ENCODE measurements around the gene APOL5. TPM values are rescaled to one million over a fixed set of nuclear protein-coding genes. Genes with fewer than 3 reads are reported as not detected.

The APOL5 gene
- total RNA-seq, 4 donors from 2014 or later: 0.29 TPM; not detected in 3

DNA sequence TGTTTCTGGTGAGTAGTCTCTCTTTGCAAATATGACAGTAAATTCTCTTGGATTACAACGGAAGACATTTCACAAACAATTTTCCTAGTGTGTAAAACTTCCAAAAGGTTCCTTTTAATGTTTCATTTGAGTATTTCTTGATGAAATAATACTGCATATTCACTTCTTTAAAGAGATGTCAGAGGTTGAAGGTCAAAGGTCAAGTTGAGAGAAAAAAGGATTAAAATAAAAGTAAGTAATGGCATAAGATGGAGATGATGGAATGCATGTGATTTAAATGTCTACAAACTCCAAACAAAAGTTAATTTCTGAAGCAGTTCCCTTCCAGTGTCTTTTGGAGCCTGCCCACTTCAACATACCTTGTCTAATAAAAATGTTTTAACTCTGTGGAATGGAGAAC is 40.7 kb downstream of the APOL5 start:
- Histone ChIP-seq H3K27me3 (no peaks in the 10 kb centered on the region), H3K36me3 (peaks cover 0 to 58% (median 26%) of the 10 kb centered on the region in 4 donors), H3K9me3 (no peaks in the 10 kb centered on the region), H3K4me1 (peaks cover 0 to 4% (median 2%) of the 10 kb centered on the region in 4 donors), H3K27ac (replicated peaks in 1 of 4) (no peak overlapping the region), H3K4me3 (no peak overlapping the region)
- DNase-seq (ENCODE audit: extremely low spot score): no peak
- 68% methylated on average over 1 of the region's 1 CpG for WGBS
- no peak for TF ChIP-seq EP300 (IDR thresholded peaks at IDR 0.05)
- TF ChIP-seq POLR2AphosphoS5 (IDR thresholded peaks at IDR 0.05): no peak
- TF ChIP-seq POLR2A (IDR thresholded peaks at IDR 0.05; ENCODE audit: low read depth): no peak
- TF ChIP-seq, protein P1, sequence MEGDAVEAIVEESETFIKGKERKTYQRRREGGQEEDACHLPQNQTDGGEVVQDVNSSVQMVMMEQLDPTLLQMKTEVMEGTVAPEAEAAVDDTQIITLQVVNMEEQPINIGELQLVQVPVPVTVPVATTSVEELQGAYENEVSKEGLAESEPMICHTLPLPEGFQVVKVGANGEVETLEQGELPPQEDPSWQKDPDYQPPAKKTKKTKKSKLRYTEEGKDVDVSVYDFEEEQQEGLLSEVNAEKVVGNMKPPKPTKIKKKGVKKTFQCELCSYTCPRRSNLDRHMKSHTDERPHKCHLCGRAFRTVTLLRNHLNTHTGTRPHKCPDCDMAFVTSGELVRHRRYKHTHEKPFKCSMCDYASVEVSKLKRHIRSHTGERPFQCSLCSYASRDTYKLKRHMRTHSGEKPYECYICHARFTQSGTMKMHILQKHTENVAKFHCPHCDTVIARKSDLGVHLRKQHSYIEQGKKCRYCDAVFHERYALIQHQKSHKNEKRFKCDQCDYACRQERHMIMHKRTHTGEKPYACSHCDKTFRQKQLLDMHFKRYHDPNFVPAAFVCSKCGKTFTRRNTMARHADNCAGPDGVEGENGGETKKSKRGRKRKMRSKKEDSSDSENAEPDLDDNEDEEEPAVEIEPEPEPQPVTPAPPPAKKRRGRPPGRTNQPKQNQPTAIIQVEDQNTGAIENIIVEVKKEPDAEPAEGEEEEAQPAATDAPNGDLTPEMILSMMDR (IDR thresholded peaks at IDR 0.05): no peak
- intact Hi-C loops (cut with DNase I): no loop called here

DNA sequence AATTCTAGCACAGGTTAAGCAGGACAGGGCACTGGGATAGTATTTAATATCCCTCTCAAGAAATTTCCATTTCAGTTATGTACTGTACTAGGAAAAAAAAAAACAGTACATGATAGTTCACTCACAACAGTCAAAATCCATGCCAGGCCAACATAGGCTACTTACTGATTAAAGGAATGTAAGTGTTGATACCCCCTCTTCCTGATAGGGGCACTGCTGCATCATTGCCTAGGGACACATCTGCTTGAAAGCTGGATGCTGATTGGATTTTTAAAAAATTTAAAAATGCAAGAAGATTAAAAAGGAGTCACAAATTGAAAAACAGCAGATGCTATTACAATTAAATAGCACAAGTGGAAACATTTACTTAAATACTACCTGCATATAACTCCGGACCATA is 43.4 kb downstream of the APOL5 start:
- no peaks in the 10 kb centered on the region for H3K9me3 ChIP-seq
- peaks cover 0 to 48% (median 26%) of the 10 kb centered on the region in 4 donors for H3K36me3 ChIP-seq
- H3K27me3 ChIP-seq: no peaks in the 10 kb centered on the region
- H3K27ac ChIP-seq (replicated peaks in 1 of 4): no peak overlapping the region
- no peak for TF ChIP-seq EP300 (IDR thresholded peaks at IDR 0.05)
- TF ChIP-seq, protein P1 (IDR thresholded peaks at IDR 0.05): peak in 2 of 3 experiments; percentile 26 to 32
- no peak for TF ChIP-seq POLR2AphosphoS5 (IDR thresholded peaks at IDR 0.05)
- TF ChIP-seq POLR2A (IDR thresholded peaks at IDR 0.05; ENCODE audit: low read depth): no peak
- intact Hi-C loops (cut with DNase I): loop anchor here (10.0 kb wide), 1 partner anchor 64 kb away; no protein-coding TSS in a partner anchor
- H3K4me3 ChIP-seq: no peak overlapping the region
- WGBS: 93% methylated on average over 1 of the region's 1 CpG
- peaks cover 0 to 4% (median 2%) of the 10 kb centered on the region in 4 donors for H3K4me1 ChIP-seq
- no peak for DNase-seq (ENCODE audit: extremely low spot score)

DNA sequence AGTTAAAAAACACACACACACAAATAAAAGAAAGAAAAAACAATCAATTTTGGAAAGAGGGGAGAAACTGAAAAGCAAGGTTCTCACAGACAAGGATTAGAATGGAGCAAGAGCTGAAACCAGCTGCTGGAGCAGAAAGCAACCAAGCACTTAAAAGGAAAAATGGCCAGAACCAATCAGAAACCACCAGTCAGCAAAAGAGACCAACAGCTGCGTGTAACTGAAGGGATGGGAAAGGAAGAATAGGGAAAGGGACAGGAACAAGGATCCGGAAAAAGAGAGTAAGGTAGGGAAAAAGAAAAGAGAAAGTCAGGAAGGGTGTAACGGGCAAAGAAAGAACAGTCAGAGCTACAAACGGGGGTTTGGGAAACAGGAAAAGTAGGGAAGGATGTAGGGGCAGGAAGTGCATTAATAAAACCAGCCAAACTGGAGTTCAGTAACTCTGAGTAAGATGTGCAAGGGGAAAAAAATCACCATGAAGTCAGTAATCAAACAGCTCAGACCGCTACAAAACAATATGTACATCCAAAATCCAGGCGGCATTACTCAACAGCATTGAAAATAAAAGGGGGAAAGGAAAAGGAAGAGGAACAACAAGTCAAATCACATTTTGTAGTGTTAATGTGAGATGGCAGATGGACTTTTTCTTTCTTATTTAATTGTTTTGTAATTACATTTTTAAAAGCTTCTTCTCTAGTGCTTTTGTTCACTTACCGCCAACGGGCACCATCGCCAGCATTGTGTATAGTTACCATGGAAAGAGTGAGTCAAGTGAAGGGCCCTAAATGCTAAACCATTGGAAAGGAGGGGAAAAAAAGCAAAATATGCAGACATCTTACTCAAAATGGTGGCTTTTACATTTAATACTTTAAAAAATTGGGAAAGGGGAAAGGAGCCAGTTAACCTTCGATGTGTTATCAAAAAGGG is 49.2 kb downstream of the APOL5 start:
- no peak for DNase-seq (ENCODE audit: extremely low spot score)
- intact Hi-C loops (cut with DNase I): loop anchor here (10.0 kb wide), 1 partner anchor 58 kb away; no protein-coding TSS in a partner anchor
- 73% methylated on average over 10 of the region's 10 CpGs for WGBS
- H3K27ac ChIP-seq (replicated peaks in 1 of 4): peak overlapping the region; percentile 18 to 48 (median 32)
- peaks cover under 1 to 16% (median 9%) of the 10 kb centered on the region in 4 donors for H3K4me1 ChIP-seq
- peak overlapping the region in 1 of 4 donors; percentile 17 for H3K4me3 ChIP-seq
- H3K36me3 ChIP-seq: peaks cover 0 to 9% (median 0%) of the 10 kb centered on the region in 4 donors
- H3K9me3 ChIP-seq: no peaks in the 10 kb centered on the region
- H3K27me3 ChIP-seq: no peaks in the 10 kb centered on the region
- TF ChIP-seq, protein P1 (IDR thresholded peaks at IDR 0.05): no peak
- TF ChIP-seq POLR2AphosphoS5 (IDR thresholded peaks at IDR 0.05) (peak in 1 of 2 donors; percentile 15), EP300 (IDR thresholded peaks at IDR 0.05) (no peak), POLR2A (IDR thresholded peaks at IDR 0.05; ENCODE audit: low read depth) (no peak)

DNA sequence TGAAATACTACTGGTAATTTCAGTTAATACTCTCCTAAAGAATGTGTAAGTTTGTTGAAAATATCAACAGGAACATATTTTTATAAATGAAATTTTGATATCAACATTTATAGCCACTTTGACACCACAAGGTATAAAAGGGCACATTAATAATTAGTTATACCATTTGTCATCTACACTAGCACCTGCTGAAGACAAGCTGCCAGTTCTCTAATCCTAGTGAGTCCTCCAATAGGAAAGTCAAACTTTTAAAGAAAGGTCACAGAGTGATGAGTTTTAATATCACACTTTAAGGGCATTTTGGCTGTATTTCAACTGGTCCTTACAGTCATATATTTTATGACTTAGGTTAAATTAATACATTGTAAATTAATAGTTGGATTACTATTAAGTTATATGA is 52.3 kb downstream of the APOL5 start:
- Histone ChIP-seq H3K9me3 (no peaks in the 10 kb centered on the region), H3K4me3 (no peak overlapping the region), H3K4me1 (peaks cover 0 to 30% (median 25%) of the 10 kb centered on the region in 4 donors), H3K27me3 (no peaks in the 10 kb centered on the region), H3K36me3 (no peaks in the 10 kb centered on the region), H3K27ac (replicated peaks in 1 of 4) (no peak overlapping the region)
- TF ChIP-seq, protein P1 (IDR thresholded peaks at IDR 0.05): no peak
- TF ChIP-seq EP300 (IDR thresholded peaks at IDR 0.05): no peak
- no peak for TF ChIP-seq POLR2A (IDR thresholded peaks at IDR 0.05; ENCODE audit: low read depth)
- TF ChIP-seq POLR2AphosphoS5 (IDR thresholded peaks at IDR 0.05): no peak
- DNase-seq (ENCODE audit: extremely low spot score): no peak
- intact Hi-C loops (cut with DNase I): loop anchor here (10.0 kb wide), 1 partner anchor 55 kb away; no protein-coding TSS in a partner anchor

Measured in esophagus muscularis mucosa (tissue), 4 donors.